RWPE2 (cell line): ENCODE results near the gene PUS10.

Source experiments
- ATAC-seq: fragments of 200-7000 bp; cut with Tn5 transposase; 3 replicates; pipeline ENCODE4 v1.9.1; 2021; ENCODE audit warnings: low read depth
- DNase-seq: peaks from one replicate; pipeline ENCODE4 v3.0.0-alpha.2; 2020; ENCODE audit warnings: low spot score
- H3K27ac ChIP-seq: fragments of 450-650 bp; 2 replicates; pipeline ENCODE4 v1.5.1; 2017; ENCODE audit warnings: mild to moderate bottlenecking; ENCODE audit not compliant: poor library complexity, severe bottlenecking
- H3K27me3 ChIP-seq: fragments of 250-450 bp; sonication (Bioruptor Pico); 2 replicates; pipeline ENCODE4 v1.5.1; 2021; ENCODE audit warnings: mild to moderate bottlenecking, moderate library complexity; ENCODE audit not compliant: insufficient read depth, poor library complexity, severe bottlenecking
- H3K36me3 ChIP-seq: fragments of 250-450 bp; sonication (Bioruptor Pico); 2 replicates; pipeline ENCODE4 v1.5.1; 2020; ENCODE audit warnings: low read depth, mild to moderate bottlenecking, moderate library complexity
- H3K4me1 ChIP-seq: fragments of 250-450 bp; sonication (Bioruptor Pico); 2 replicates; pipeline ENCODE4 v1.5.1; 2021; ENCODE audit warnings: mild to moderate bottlenecking, moderate library complexity; ENCODE audit not compliant: insufficient read depth, poor library complexity, severe bottlenecking
- H3K4me3 ChIP-seq: fragments of 250-450 bp; sonication (Bioruptor Pico); 2 replicates; pipeline ENCODE4 v1.5.1; 2021; ENCODE audit warnings: mild to moderate bottlenecking, moderate library complexity; ENCODE audit not compliant: severe bottlenecking
- H3K9me3 ChIP-seq: fragments of 250-450 bp; sonication (Bioruptor Pico); 2 replicates; pipeline ENCODE4 v1.5.1; 2021; ENCODE audit warnings: mild to moderate bottlenecking, moderate library complexity; ENCODE audit not compliant: severe bottlenecking
- CTCF ChIP-seq: fragments of 450-650 bp; IDR thresholded peaks from one replicate; pipeline ENCODE4 v1.5.1; 2017; ENCODE audit warnings: mild to moderate bottlenecking, moderate library complexity; ENCODE audit not compliant: poor library complexity, severe bottlenecking

Gene PUS10

GRCh38 chr2:60963190-60963589 is 54.9 kb downstream of the PUS10 start:
- peaks cover 45% of the 10 kb centered on the region for H3K4me1 ChIP-seq
- no peak overlapping the region for H3K27ac ChIP-seq
- no peak overlapping the region for H3K4me3 ChIP-seq
- ATAC-seq (no peak), DNase-seq (no peak)
- no peaks in the 10 kb centered on the region for H3K36me3 ChIP-seq
- no peaks in the 10 kb centered on the region for H3K27me3 ChIP-seq
- no peaks in the 10 kb centered on the region for H3K9me3 ChIP-seq
- no peak for TF ChIP-seq CTCF

GRCh38 chr2:60962528-60962927 is 55.5 kb downstream of the PUS10 start:
- Histone ChIP-seq H3K9me3 (no peaks in the 10 kb centered on the region), H3K4me1 (peaks cover 51% of the 10 kb centered on the region), H3K27me3 (no peaks in the 10 kb centered on the region), H3K27ac (peak overlapping the region; percentile 94), H3K36me3 (no peaks in the 10 kb centered on the region), H3K4me3 (no peak overlapping the region)
- no peak for TF ChIP-seq CTCF
- no peak for DNase-seq
- ATAC-seq = no peak

GRCh38 chr2:60961457-60961856 is 56.6 kb downstream of the PUS10 start:
- ATAC-seq (peak; percentile 84), DNase-seq (no peak)
- H3K36me3 ChIP-seq = no peaks in the 10 kb centered on the region
- H3K9me3 ChIP-seq = no peaks in the 10 kb centered on the region
- H3K27ac ChIP-seq = peak overlapping the region; percentile 94
- H3K27me3 ChIP-seq = no peaks in the 10 kb centered on the region
- H3K4me1 ChIP-seq = peaks cover 55% of the 10 kb centered on the region
- no peak overlapping the region for H3K4me3 ChIP-seq
- TF ChIP-seq CTCF = no peak

GRCh38 chr2:60960706-60961105 is 57.3 kb downstream of the PUS10 start:
- DNase-seq (no peak), ATAC-seq (no peak)
- TF ChIP-seq CTCF = no peak
- H3K4me3 ChIP-seq = no peak overlapping the region
- H3K4me1 ChIP-seq = peaks cover 53% of the 10 kb centered on the region
- no peaks in the 10 kb centered on the region for H3K36me3 ChIP-seq
- H3K27me3 ChIP-seq = no peaks in the 10 kb centered on the region
- H3K27ac ChIP-seq = peak overlapping the region; percentile 94
- no peaks in the 10 kb centered on the region for H3K9me3 ChIP-seq

GRCh38 chr2:60959501-60959900 is 58.6 kb downstream of the PUS10 start:
- DNase-seq (no peak), ATAC-seq (no peak)
- peaks cover 46% of the 10 kb centered on the region for H3K4me1 ChIP-seq
- H3K9me3 ChIP-seq = no peaks in the 10 kb centered on the region
- peak overlapping the region; percentile 94 for H3K27ac ChIP-seq
- H3K27me3 ChIP-seq = no peaks in the 10 kb centered on the region
- no peaks in the 10 kb centered on the region for H3K36me3 ChIP-seq
- no peak for TF ChIP-seq CTCF
- no peak overlapping the region for H3K4me3 ChIP-seq
